ENCODE measurements around the gene SCRG1.

GRCh38 chr4:173442223-173442932 lies 43.5 kb upstream of the SCRG1 start:
- TF ChIP-seq PKNOX1 (IDR thresholded peaks at IDR 0.05) (no peak), TARDBP (IDR thresholded peaks at IDR 0.05) (no peak), ELF4 (IDR thresholded peaks at IDR 0.05) (no peak), HDGF (IDR thresholded peaks at IDR 0.05; ENCODE audit: borderline replicate concordance) (no peak), SUZ12 (IDR thresholded peaks at IDR 0.05) (no peak), SP1 (IDR thresholded peaks at IDR 0.05) (no peak), FOXM1 (IDR thresholded peaks at IDR 0.05; ENCODE audit: borderline replicate concordance) (no peak), L3MBTL2 (conservative IDR thresholded peaks at IDR 0.05) (no peak), BHLHE40 (IDR thresholded peaks at IDR 0.05; ENCODE audit: borderline replicate concordance) (no peak), CTBP1 (IDR thresholded peaks at IDR 0.05; ENCODE audit: borderline replicate concordance) (no peak), ARNT (IDR thresholded peaks at IDR 0.05) (no peak), FOXK2 (IDR thresholded peaks at IDR 0.05) (no peak), FOXA1 (IDR thresholded peaks at IDR 0.05) (no peak)

Measured in HEK293T (cell line).